NCI-H774 (cell line): Measurements from ENCODE around the gene BIRC5.
A peak's percentile ranks its signal among the peaks of the same experiment; 100 is the strongest.
"Not testable (repeated sequence)": the region's sequence is repeated elsewhere in the genome, so short reads cannot be mapped to it uniquely, and the experiment has no call there.

Source experiments
- DNase-seq: peaks from one replicate; lab custom pipeline; 2025; lab: John Stamatoyannopoulos, UW

Gene BIRC5

DNA sequence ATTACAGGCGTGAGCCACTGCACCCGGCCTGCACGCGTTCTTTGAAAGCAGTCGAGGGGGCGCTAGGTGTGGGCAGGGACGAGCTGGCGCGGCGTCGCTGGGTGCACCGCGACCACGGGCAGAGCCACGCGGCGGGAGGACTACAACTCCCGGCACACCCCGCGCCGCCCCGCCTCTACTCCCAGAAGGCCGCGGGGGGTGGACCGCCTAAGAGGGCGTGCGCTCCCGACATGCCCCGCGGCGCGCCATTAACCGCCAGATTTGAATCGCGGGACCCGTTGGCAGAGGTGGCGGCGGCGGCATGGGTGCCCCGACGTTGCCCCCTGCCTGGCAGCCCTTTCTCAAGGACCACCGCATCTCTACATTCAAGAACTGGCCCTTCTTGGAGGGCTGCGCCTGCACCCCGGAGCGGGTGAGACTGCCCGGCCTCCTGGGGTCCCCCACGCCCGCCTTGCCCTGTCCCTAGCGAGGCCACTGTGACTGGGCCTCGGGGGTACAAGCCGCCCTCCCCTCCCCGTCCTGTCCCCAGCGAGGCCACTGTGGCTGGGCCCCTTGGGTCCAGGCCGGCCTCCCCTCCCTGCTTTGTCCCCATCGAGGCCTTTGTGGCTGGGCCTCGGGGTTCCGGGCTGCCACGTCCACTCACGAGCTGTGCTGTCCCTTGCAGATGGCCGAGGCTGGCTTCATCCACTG, at the start of gene BIRC5:
Gene BIRC5 (plus strand): TSS at position 238 of the 690 bp plus-strand sequence. CDS start 64 bp downstream, at position 302.
- DNase-seq, result peak; percentile 94

DNA sequence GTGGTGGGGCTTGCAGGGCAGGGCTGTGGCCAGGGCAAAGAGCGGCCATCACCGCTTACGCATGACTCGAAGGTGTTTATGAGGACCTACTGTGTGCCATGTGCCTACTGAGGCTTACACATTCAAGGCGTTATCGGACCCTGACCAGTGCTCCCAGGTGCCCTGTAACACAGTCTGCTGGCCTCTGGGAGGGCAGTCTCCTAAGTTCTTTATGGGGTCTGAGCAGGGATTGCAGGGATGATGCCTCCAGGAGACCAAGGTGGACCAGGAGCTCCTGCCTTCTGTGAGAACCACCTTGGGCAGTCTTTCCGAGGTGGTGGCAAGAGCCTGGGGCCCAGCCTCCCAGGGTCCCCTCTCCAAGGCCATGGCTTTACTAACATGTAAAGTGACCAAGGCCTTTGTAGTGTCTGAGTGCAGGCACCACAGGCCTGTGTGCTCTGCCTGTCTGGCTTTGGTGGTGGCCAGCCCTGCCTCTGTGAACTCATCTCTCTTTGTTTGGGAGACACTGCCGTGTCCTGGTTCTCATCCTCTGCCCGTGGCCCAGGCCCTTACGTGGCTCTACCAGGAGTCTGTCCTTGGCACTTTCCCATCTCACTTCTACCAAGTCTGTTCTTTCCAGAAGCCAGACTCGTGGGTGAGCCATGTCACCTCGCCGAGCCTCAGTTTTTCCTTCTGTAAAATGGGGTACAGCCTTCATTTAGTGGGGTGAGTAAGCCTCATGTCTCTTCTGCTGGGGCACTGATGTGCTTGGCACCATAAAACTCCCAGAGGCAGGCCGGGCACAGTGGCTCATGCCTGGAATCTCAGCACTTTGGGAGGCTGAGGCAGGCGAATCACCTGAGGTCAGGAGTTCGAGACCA, 49.1 kb upstream of the BIRC5 start:
- no peak for DNase-seq

- peak; percentile 49 for DNase-seq
These were observed 47.6 kb upstream of the BIRC5 start for GRCh38 chr17:78166416-78166815.

GRCh38 chr17:78168242-78168902, 45.7 kb upstream of the BIRC5 start, which contains the start of gene SYNGR2:
SYNGR2 (plus strand) TSS chr17:78168581; CDS start chr17:78168617, 36 bp downstream.
- peak; percentile 88 for DNase-seq

DNA sequence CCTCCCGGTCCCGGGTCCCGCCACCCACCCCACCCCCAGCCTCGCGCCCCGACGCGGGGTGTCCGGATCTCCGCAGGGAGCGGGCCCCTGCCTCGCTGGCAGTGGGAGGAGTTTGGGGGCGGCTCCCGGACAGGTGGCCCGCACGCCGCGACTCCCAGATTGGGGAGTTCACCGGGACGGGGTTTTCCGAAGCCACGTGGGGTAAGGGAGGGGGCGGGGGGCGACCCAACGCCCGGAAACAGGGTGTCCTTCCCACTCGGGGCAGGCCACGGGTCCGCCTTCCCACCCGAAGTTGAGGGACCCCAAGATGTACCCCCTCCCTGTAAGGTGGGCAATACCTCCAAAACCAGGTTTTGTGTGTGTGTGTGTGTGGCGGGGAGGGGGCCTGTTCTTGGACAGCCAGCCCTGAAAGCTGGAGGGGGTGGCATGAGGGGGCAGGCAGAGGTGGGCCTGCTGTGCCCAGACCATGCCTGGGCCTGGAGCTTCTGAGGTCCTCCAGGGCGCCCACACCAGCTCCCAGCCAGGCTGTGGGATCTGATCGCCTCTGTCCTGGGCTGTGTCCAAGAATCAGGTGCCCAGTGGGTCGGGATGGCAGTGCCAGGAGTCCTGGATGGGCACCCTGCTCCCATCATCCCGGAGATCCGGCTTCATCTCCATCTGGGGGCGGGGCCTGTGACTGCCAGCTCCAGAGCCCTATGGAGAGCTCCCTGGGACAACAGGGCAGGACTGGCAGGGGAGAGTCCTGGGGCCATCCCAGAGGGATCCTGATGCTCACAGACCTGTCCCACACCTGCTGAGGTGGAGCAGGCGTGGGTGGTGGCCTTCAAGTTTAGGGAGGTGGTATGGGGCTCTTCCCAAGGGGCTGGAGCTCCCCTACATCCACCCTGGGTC, 44.9 kb upstream of the BIRC5 start:
- no peak for DNase-seq

GRCh38 chr17:78170692-78171590, 43.1 kb upstream of the BIRC5 start:
- DNase-seq, result no peak

DNA sequence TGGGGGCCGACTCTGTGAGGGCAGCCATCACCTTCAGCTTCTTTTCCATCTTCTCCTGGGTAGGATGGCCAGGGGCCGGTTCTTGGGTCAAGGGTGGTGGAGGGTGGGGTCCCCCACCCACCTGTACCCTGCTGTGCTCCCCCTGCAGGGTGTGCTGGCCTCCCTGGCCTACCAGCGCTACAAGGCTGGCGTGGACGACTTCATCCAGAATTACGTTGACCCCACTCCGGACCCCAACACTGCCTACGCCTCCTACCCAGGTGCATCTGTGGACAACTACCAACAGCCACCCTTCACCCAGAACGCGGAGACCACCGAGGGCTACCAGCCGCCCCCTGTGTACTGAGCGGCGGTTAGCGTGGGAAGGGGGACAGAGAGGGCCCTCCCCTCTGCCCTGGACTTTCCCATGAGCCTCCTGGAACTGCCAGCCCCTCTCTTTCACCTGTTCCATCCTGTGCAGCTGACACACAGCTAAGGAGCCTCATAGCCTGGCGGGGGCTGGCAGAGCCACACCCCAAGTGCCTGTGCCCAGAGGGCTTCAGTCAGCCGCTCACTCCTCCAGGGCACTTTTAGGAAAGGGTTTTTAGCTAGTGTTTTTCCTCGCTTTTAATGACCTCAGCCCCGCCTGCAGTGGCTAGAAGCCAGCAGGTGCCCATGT, 42.3 kb upstream of the BIRC5 start:
- DNase-seq, result not testable (repeated sequence)

- DNase-seq, result no peak
These were observed 41.6 kb upstream of the BIRC5 start for GRCh38 chr17:78172249-78173051.

DNA sequence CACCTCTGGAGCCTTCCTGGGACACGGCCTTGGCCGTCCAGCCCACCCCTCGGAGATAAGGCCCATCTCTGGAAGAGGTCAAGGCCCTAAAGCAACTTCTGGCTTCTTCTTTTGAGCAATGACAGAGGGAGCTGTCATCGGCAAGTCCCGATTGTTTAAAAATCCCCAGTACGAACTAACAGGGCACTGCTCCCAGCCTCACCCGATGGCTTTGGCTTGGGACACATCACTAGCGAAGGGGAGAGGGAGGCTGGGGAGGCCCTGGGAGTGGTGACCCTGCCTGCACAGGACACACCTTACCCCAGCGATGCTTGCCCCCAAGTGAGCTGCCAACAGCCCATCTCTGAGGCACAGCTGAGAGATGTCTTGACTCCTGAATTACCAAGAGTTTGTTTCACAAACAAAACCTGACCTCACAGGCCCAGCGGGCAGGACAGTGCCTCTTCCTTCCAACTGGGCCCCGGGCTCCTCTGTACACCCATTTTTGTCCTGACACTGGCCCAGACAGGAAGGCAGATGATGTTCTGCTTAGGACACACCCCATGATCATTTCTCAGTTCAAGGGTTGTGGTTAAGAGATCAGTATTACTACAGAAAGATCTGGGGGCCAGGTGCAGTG, 40.8 kb upstream of the BIRC5 start:
- DNase-seq, result no peak

DNA sequence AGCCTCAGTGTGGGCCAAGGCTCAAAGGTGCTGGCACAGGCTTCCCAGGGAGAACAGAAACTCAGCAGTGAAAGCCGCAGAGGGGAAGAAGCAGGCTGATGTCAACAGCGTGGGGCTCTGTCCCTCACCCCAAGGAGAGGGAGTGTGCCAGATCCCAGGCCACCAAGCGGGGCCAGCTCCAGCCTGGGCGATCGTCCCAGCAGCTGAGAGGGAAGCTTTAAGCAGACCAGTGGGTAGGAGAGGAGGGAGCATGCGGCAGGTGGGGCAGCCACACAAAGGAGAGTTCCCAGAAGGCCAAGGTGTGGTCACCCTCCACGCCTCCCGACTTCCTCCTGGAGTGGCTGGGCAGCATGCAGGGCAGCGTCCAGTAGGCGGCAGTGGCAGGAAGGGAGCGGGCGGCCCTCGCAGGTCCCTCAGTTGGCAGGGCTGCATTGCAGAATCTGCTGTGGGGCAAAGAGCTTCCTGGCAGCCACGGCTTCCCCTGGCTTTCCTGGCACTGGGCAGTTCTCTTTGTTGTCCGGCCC, 39.6 kb upstream of the BIRC5 start:
- peak; percentile 48 for DNase-seq

- peak; percentile 75 for DNase-seq
These were observed 39.0 kb upstream of the BIRC5 start for GRCh38 chr17:78174870-78175642.

- DNase-seq, result no peak
These were observed 38.4 kb upstream of the BIRC5 start for GRCh38 chr17:78175643-78175981.

DNA sequence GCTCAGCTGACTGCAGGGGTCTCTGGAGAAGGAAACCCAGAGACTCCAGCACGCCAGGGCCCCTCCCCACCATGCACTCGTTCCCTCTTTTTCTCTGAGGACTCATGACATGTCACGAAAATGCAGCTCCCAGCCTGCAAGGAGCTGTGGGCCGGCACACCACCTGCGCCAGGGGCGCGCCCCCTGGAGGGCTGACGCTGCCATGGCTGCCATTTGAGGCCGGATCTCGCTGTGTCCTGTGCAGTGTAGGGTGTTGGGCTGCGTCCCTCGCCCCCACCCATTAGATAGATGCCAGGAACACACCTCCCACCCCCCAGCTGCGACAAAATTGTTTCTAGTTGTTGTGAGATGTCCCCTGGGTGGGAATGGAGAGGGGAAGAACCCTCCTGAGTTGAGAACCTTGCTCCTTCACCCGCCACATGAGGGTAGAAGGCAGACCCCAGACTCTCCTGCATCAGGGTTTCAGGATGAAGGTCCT, 37.5 kb upstream of the BIRC5 start:
- DNase-seq, result no peak

DNA sequence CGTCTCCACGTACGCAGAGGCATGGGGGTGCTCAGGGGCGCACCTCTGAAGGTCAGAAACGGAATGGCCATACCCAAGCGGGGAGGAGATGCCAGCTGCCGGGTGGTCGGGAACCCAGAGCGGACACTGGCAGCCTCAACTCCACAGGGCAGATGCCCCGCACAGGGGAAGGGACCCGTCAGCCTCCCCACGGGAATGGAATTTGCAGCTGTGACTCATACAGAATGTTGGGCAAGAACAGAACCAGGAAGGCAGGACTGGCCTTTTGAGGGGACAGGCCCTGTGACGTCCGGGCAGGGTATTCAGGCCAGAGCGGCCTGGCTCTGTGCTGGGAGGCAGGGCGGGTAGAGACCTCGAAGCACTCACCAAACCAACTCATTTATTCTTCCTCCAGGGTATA, 34.7 kb upstream of the BIRC5 start:
- no peak for DNase-seq

GRCh38 chr17:78180083-78180482, 34.0 kb upstream of the BIRC5 start:
- no peak for DNase-seq

DNA sequence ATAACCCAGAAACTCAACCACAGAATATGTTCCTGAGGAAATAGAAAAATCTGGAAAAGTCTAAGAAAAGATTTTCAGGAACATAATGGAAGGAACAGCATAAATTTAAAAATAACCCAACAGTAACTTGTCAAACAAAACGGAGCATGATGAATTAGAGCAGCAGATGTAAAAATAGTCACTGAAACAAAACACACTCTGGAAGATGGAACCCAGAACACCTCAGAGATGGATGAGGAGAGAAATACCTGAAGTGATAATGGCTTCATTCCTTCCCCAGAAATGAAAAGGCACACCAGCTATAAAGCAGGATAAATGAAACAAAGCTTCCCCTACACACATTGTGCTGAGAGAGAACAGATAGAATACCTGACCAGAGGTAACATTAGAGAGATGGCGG, 33.5 kb upstream of the BIRC5 start:
- no peak for DNase-seq

- no peak for DNase-seq
These were observed 31.5 kb upstream of the BIRC5 start for GRCh38 chr17:78182504-78182903.

DNA sequence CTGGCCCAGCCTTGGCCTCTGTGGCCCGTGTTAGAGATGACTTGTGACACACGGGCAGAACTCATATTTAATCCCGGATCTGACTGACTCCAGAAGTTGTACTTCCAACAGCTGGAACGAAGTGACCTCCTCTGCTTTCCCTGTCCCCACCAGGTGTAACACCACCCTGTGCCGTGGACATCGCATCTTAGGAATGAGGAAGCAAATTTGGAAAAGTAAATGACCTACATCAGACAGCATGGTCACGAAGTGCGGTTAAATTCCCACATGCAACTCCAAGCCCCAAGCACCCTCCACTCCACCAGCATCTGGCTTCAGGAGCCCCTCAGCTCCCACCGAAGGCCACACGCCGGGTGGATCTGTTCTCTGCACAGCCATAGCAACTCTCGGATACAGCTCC, 30.1 kb upstream of the BIRC5 start:
- DNase-seq, result no peak
